NCI-H524 treated with DMSO at 0.1 percent for 48 hours (cell line): ENCODE measurements around the gene NABP2.
"Not testable (repeated sequence)": the region's sequence is repeated elsewhere in the genome, so short reads cannot be mapped to it uniquely, and the experiment has no call there.

Experiments used
- DNase-seq: peaks from one replicate; lab custom pipeline; 2025; lab: John Stamatoyannopoulos, UW

The NABP2 gene

DNA sequence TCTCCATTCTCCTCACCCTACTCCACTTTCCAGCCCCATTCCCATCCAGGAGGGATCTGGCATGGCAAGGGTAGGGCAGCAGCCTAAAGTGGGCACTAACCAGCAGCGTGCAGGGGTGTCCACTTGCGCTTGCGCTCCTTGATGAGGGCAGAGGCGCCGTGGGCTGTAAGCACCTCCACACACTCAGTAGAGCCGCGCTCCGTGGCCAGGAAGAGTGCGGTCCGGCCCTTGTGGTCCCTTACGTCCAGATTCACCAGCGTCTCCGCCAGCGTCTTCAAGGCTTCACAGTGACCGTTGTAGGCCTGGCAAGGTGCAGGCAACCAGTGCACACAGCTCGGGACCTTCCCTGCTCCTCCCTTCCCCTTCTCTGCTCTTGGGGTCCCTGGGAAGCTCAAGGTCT, 23.8 kb downstream of the NABP2 start:
- no peak for DNase-seq

- DNase-seq: no peak
Observed at GRCh38 chr12:56248711-56249110, 24.6 kb downstream of the NABP2 start.

GRCh38 chr12:56252649-56253048, 28.5 kb downstream of the NABP2 start:
- DNase-seq: no peak

DNA sequence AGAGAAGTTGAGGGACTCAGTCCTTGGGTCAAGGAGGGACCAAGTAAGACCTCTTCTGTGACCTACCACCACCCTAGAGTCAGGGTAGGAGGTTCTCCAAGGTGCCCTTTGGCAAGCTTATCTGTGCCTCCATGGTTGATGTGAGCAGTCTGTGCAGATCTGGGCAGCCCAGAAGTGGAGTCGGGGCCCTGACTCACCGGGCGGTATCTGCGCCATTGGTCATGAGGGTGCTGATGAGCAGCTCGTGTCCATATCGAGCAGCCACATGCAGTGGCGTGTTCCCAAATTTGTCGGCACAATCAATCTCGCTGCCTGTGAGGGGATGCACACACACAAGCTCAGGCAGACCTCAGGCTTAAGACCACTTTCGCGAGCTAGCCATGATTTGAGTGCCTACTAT, 28.9 kb downstream of the NABP2 start:
- DNase-seq: no peak

DNA sequence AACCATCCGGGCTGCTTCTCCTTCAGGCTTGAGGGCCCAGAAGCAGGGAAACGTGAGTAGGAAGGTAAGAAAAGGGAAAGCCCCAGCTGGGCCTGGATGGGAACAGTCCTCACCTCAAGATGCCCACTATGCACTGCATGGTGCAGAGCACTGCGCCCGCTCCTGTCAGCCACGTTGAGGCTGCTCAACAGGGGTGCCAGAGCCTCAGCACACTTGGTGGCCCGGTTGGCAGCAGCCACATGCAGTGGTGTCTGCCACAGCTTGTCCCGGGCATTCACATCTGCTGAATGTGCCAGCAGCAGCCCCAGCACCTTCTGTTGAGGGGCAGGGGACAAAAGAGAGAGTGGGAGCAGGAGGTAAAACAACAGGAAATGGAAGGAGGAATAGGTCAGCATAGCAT, 31.5 kb downstream of the NABP2 start:
- DNase-seq: no peak

- DNase-seq: no peak
Observed at GRCh38 chr12:56256326-56256960, 32.3 kb downstream of the NABP2 start.

- no peak for DNase-seq
Observed at GRCh38 chr12:56257071-56257470, 32.9 kb downstream of the NABP2 start.

DNA sequence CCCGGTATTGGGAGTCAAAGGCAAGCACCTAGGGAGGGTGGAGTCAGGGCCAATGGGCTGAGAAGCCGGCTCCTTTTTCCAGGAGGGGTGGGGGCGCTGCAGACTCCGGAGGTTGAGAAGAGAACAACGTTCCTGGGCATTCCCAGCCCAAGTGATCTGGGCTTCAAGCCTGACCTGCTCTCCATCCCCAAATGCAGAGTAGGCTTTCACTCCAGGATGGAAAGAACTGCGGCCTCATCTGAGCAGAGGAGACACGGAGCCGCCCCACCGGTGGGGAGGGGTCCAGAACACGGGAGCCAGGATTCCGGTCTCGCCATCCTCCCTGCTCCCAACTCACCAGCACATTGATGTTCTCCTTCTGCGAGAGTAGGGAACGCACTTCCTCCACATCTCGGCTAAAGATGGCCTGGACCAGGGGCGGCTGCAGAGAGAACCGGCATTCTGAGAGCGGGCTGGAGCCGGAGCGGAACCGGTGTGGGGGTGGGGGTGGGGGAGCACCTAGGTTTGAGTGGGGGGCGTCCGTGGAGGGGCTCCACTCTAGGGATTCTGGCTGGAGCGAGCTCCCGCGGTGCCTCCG, 33.4 kb downstream of the NABP2 start:
- DNase-seq: no peak

GRCh38 chr12:56258068-56258819, 34.1 kb downstream of the NABP2 start, which contains the start of gene ANKRD52:
Gene ANKRD52 (minus strand): TSS chr12:56258384. CDS start chr12:56258269, 115 bp downstream.
- DNase-seq: no peak

- DNase-seq: no peak
Observed at GRCh38 chr12:56258820-56259183, 34.7 kb downstream of the NABP2 start.

- DNase-seq: no peak
Observed at GRCh38 chr12:56260380-56260779, 36.2 kb downstream of the NABP2 start.

GRCh38 chr12:56260921-56261320, 36.8 kb downstream of the NABP2 start:
- no peak for DNase-seq

GRCh38 chr12:56261503-56262232, 37.5 kb downstream of the NABP2 start:
- no peak for DNase-seq

GRCh38 chr12:56262955-56263354, 38.8 kb downstream of the NABP2 start:
- not testable (repeated sequence) for DNase-seq

DNA sequence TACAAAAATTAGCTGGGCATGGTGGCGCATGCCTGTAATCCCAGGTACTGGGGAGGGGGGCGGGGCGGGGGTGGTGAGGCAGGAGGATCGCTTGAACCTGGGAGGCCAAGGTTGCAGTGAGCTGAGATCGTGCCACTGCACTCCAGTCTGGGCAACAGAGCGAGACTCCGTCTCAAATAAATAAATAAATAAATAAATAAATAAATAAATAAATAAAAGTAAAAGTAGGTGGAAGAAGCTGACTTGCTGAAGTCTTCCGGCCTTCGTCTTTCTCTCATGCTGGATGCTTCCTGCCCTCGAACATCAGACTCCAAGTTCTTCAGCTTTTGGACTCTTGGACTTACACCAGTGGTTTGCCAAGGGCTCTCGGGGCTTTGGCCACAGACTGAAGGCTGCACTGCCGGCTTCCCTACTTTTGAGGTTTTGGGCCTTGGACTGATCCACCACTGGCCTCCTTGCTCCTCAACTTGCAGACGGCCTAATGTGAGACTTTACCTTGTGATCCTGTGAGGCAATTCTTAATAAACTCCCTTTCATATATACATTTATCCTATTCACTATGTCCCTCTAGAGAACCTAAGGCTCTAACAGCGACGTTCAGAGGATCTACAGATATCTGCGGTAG, 42.0 kb downstream of the NABP2 start:
- DNase-seq: not testable (repeated sequence)

DNA sequence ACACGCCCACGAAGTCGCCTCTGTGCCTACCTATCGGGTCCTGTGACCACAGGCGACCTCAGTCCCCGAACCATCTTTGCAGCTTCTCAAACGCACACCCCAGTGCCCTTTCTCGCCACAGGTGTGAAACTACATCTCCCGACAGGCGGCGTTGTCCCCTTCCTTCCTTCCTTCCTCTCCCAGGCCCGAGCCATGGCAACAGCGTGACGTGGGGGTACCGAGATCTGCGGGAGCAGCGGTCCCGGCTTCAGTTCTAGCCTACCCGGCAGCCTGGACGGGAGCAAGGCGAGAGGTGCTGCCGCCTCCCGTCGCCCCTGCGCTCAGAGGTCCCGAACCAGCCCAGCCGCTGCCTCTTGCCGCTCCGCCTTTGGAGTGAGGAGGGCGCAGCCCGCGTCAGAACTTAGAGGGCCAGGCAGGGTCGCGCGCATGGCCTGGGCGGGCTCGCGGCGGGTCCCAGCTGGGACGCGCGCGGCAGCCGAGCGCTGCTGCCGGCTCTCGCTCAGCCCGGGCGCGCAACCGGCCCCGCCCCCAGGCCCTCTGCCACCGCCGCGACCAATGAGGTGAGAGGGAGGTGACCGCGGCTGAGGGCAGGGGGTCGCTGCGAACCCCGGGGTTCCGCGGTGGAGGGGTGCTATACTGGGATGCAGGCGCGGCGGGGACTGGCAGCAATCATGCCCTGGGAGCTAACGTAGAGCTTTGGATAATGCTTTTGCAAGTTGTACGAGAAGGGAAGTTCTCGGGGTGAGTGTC, 42.7 kb downstream of the NABP2 start, which contains the start of gene COQ10A:
TSS of gene COQ10A (plus strand) at position 250 of the 750 bp plus-strand sequence. CDS start at position 427, 177 bp downstream.
- DNase-seq: peak; percentile 68

DNA sequence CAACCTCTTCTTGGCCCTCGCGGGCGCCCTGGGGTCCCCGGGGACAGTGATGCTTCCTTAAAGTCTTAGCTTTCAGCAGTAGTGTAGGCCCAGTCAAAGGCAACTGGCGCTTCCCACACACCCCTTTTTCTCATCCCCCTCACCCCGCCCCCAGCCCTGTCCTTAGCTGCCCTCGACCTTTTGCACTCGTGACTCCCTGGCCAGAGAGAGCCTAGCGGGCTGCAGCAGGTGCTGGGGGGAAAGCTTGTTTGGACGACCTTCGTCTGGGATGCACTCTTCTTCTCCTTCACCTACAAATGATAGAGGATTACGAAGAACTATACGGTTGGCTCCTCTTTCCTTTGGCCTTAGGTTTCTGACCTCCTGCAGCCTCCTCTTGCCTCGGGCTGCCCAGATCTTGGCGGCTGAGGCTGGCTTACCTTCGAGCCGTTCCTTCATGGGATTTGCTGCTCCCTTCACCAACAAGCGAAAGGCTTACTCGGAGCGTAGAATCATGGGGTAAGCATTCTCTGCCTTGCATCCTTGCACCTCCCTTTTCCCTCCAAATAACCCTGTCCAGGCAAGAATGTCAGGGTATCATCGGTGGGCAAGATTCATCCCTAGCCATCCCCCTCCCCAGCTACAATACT, 43.4 kb downstream of the NABP2 start:
- DNase-seq: no peak

DNA sequence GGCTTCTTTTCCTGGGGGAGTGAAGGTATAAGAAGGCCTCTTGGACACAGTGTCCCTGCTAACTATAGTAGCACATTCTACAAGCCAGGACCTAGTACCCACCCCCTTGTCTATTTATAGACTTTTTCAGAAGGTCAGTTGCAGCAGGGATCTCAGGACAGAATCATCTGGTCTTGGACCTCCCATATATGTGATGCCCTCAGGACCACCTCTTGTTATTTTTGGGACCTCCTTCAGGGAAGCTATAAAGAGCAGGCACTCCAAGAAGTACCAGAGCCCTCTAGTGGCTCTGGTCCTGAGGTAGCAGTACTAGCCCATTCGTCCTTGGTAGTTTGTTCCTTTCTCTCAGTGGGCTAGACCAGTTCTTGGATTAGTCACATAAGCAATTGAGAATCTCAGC, 46.9 kb downstream of the NABP2 start:
- DNase-seq: no peak

GRCh38 chr12:56272468-56272867, 48.3 kb downstream of the NABP2 start:
- DNase-seq: not testable (repeated sequence)

DNA sequence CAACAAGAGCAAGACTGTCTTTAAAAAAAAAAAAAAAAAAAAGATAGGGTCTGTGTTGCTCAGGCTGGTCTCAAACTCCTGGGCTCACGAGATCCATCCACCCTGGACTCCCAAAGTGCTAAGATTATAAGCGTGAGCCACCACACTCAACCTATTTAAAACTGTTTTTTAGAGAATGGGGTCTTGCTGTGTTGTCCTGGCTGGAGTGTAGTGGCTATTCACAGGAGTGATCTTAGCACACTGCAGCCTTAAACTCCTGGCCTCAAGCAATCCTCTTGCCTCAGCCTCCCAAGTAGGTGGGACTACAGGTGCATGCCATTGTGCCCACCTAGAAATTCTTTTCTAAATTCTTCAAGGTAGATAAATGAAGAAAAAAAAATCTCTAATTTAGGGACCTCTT, 50.2 kb downstream of the NABP2 start:
- DNase-seq: no peak

DNA sequence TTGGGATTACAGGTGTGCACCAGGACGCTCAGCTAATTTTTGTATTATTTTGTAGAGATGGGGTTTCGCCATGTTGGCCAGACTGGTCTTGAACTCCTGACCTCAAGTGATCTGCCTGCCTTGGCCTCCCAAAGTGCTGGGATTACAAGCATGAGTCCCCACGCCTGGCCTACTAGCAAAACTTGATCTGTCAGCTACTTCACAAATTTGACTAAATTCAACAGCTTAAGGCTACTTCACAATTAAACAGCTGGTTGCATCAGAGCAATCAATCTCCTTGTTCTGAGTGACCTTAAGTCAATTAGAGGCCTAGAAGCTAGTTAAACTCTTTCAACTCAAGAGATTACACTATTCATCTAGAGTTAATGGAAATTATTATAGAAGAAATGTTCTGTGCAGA, 54.8 kb downstream of the NABP2 start:
- DNase-seq: no peak
